Fibroblast of lung (primary cell): ENCODE measurements around the gene GOLGA7B. TPM values are rescaled to one million over a fixed set of nuclear protein-coding genes. Genes with fewer than 3 reads are reported as not detected.

Experiments used
- DNase-seq, 2 donors: peaks; one replicate each; pipeline versions ENCODE4 v3.0.0 to v3.0.0-alpha.2; 2010; ENCODE audit warnings: low read depth in 2 of 2
- H2AFZ ChIP-seq: 2 replicates; pipeline ENCODE4 v1.5.1; 2012; ENCODE audit warnings: low read length, control low read depth, inconsistent platforms
- H3K27ac ChIP-seq: 2 replicates; pipeline ENCODE4 v1.5.1; 2011; ENCODE audit warnings: low read length, control low read depth; ENCODE audit not compliant: insufficient read depth
- H3K27me3 ChIP-seq: 2 replicates; pipeline ENCODE4 v1.5.1; 2011; ENCODE audit warnings: mild to moderate bottlenecking, low read length; ENCODE audit not compliant: control insufficient read depth, insufficient read depth
- H3K36me3 ChIP-seq: 2 replicates; pipeline ENCODE4 v1.5.1; 2011; ENCODE audit warnings: low read length; ENCODE audit not compliant: control insufficient read depth, insufficient read depth
- H3K4me1 ChIP-seq: 2 replicates; pipeline ENCODE4 v1.5.1; 2011; ENCODE audit warnings: low read length; ENCODE audit not compliant: control insufficient read depth, insufficient read depth; ENCODE audit errors: extremely low read depth
- H3K4me2 ChIP-seq: 2 replicates; pipeline ENCODE4 v1.5.1; 2011; ENCODE audit warnings: low read length, control low read depth; ENCODE audit not compliant: insufficient read depth; ENCODE audit errors: extremely low read depth
- H3K4me3 ChIP-seq, 4 experiments: fragments of 200-600 bp in 1 of 4; sonication (generic) in 1 of 4; replicated peaks in 1 of 4; 2 replicates each; pipeline ENCODE4 v1.5.1; 2011 to 2016; ENCODE audit warnings: low read length in 4 of 4, low read depth in 3 of 4, mild to moderate bottlenecking in 3 of 4, control low read depth in 2 of 4, inconsistent platforms in 1 of 4, mixed read lengths in 1 of 4; ENCODE audit not compliant: insufficient read depth in 1 of 4; ENCODE audit errors: control extremely low read depth in 1 of 4
- H3K79me2 ChIP-seq: 2 replicates; pipeline ENCODE4 v1.5.1; 2012; ENCODE audit warnings: mild to moderate bottlenecking, low read length, inconsistent platforms; ENCODE audit not compliant: control insufficient read depth, insufficient read depth
- H3K9ac ChIP-seq: 2 replicates; pipeline ENCODE4 v1.5.1; 2011; ENCODE audit warnings: mild to moderate bottlenecking, low read length, control low read depth; ENCODE audit not compliant: insufficient read depth
- H3K9me3 ChIP-seq: 2 replicates; pipeline ENCODE4 v1.5.1; 2012; ENCODE audit warnings: low read depth, low read length; ENCODE audit not compliant: control insufficient read depth, insufficient read depth
- H4K20me1 ChIP-seq: 2 replicates; pipeline ENCODE4 v1.5.1; 2011; ENCODE audit warnings: low read length; ENCODE audit not compliant: control insufficient read depth, insufficient read depth; ENCODE audit errors: extremely low read depth
- EZH2 ChIP-seq: IDR thresholded peaks from 2 replicates; pipeline ENCODE4 v1.5.1; 2012; ENCODE audit warnings: low read length, control low read depth, mild to moderate bottlenecking; ENCODE audit errors: missing control alignments
- polyA plus RNA-seq, 2 donors: library from polyadenylated mRNA; depleted of rRNA in 1 of 2; stranded (reverse) in 1 of 2; unstranded in 1 of 2; fragments of >200 nt; gene quantifications; 2 replicates each; pipeline ENCODE4 v1.2.1, GENCODE V29; 2011 to 2012; ENCODE audit warnings: missing spikeins in 1 of 2
- total RNA-seq: library from RNA; depleted of rRNA; stranded (reverse); fragments of >200 nt; gene quantifications from 2 replicates; pipeline ENCODE4 v1.2.1, GENCODE V29; 2014
- TF ChIP-seq, protein P1 (sequence below), 2 donors: IDR thresholded peaks in 1 of 2; conservative IDR thresholded peaks in 1 of 2; 1 replicate in 1 of 2; 2 replicates in 1 of 2; pipeline ENCODE4 v1.5.1; 2011 to 2012; ENCODE audit warnings: low read length in 2 of 2, control low read depth in 1 of 2, inconsistent platforms in 1 of 2, low read depth in 1 of 2, mild to moderate bottlenecking in 1 of 2

The GOLGA7B gene
- total and polyA plus RNA-seq, 2 donors (not counting 1 experiment from before 2014, with no cell fraction given) = under 0.01 TPM; not detected in 1

DNA sequence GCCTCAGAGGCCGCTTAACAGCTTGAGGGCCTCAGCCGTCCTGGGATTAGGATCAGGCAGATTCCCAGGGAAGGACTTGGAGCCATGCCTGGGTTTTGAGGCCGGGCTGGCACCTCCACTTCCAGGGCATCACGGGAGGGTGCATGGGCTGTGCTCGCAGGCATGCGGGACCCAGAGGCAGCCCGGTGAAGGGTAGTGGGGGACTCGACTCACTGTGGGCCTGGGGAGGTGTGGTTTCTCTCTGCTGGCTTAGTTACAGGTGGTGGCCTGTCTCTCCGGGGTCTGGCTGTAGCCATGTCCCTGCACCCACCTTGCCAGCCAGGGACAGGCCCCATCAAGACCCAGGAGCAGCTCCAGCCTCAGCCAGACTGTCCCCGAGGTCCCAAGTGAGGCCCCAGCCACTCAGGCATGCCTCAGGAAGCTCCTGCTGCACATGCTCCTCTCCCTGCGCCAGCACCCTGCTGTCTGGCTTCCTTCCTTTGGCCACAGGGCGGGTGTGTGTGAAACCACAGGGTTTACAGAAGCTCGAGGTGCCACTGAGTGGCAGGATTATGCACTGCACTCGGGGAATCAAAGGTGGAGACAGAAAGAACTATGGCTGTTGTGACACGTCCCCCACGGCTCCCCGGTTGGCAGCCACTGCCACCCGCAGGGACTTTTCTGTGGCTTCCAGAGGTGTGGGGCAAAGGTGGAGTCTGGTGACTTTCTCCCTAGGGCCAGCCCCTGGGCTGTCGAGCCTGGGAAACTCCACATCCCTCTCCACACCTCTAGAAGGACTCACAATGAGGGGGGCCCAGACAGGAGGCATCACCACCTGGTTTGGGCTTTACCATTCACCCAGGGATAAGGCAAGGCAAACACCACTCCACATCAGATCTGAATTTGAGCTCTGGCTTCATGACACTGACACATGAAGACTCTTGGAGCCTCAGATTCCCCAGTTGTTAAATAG is 19.7 kb downstream of the GOLGA7B start:
- no peaks in the 10 kb centered on the region for H3K36me3 ChIP-seq
- H3K4me3 ChIP-seq = no peak overlapping the region
- no peaks in the 10 kb centered on the region for H3K9me3 ChIP-seq
- H3K79me2 ChIP-seq = no peaks in the 10 kb centered on the region
- TF ChIP-seq, protein P1, sequence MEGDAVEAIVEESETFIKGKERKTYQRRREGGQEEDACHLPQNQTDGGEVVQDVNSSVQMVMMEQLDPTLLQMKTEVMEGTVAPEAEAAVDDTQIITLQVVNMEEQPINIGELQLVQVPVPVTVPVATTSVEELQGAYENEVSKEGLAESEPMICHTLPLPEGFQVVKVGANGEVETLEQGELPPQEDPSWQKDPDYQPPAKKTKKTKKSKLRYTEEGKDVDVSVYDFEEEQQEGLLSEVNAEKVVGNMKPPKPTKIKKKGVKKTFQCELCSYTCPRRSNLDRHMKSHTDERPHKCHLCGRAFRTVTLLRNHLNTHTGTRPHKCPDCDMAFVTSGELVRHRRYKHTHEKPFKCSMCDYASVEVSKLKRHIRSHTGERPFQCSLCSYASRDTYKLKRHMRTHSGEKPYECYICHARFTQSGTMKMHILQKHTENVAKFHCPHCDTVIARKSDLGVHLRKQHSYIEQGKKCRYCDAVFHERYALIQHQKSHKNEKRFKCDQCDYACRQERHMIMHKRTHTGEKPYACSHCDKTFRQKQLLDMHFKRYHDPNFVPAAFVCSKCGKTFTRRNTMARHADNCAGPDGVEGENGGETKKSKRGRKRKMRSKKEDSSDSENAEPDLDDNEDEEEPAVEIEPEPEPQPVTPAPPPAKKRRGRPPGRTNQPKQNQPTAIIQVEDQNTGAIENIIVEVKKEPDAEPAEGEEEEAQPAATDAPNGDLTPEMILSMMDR (conservative IDR thresholded peaks at IDR 0.05 in 1 of 2, IDR thresholded peaks at IDR 0.05 in 1 of 2; ENCODE audit: low read depth in 1 of 2, low read length in 2 of 2) = peak; percentile 68 to 69
- TF ChIP-seq EZH2 = no peak
- H3K9ac ChIP-seq = no peak overlapping the region
- H3K4me1 ChIP-seq = no peaks in the 10 kb centered on the region
- H3K27ac ChIP-seq = no peak overlapping the region
- no peak overlapping the region for H3K4me2 ChIP-seq
- H3K27me3 ChIP-seq = peaks cover 27% of the 10 kb centered on the region
- H4K20me1 ChIP-seq = no peaks in the 10 kb centered on the region
- DNase-seq = peak; percentile 67 to 82
- no peak overlapping the region for H2AFZ ChIP-seq

DNA sequence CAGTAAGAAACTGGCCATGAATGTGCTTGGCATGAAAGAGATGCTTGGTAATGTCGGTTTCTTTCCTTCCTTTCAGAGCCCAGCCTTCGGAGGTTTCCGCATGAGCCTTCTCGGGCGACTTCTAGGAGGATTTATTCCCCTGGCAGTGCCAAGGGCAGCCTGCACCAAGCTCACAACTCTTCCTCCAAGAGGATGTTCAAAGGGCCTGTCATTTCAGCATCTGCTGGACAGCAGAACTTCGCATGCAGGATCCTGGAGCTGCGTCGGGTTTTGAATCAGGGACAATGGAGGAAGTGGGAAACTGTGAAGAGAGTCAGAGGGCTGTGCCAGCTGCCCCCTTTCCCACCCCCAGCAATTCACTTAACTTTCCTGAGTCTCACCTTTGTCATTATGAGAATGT is 21.3 kb downstream of the GOLGA7B start:
- Histone ChIP-seq H3K4me1 (no peaks in the 10 kb centered on the region), H3K4me2 (no peak overlapping the region), H4K20me1 (no peaks in the 10 kb centered on the region), H2AFZ (no peak overlapping the region), H3K27ac (no peak overlapping the region), H3K27me3 (peaks cover 31% of the 10 kb centered on the region), H3K4me3 (no peak overlapping the region), H3K9me3 (no peaks in the 10 kb centered on the region), H3K79me2 (no peaks in the 10 kb centered on the region), H3K9ac (no peak overlapping the region), H3K36me3 (no peaks in the 10 kb centered on the region)
- TF ChIP-seq, protein P1 (conservative IDR thresholded peaks at IDR 0.05 in 1 of 2, IDR thresholded peaks at IDR 0.05 in 1 of 2; ENCODE audit: low read depth in 1 of 2, low read length in 2 of 2) = no peak
- DNase-seq = no peak

DNA sequence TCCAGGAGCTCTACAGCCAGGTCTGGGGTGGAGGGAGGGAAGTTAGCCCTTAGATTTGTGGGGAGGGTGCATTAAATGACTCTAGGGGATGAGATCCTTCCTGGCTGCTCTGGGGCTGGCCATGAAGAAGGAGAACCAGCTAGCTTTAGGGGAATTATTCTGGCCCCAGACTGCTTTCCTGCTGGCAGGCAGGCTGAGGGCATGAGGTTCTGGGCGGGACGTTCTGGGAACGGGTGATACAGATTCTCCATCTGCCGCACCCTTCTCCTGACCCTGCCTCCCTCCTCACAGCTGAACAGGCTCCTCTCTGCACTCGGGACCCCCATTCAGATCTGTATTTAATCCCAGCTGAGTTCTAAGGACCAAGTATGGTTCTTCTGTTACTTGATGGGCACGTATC is 23.9 kb downstream of the GOLGA7B start:
- H3K4me3 ChIP-seq = no peak overlapping the region
- H3K4me1 ChIP-seq = no peaks in the 10 kb centered on the region
- no peaks in the 10 kb centered on the region for H3K9me3 ChIP-seq
- H3K4me2 ChIP-seq = no peak overlapping the region
- no peaks in the 10 kb centered on the region for H3K36me3 ChIP-seq
- no peaks in the 10 kb centered on the region for H4K20me1 ChIP-seq
- DNase-seq = no peak
- H2AFZ ChIP-seq = no peak overlapping the region
- H3K79me2 ChIP-seq = no peaks in the 10 kb centered on the region
- no peak overlapping the region for H3K27ac ChIP-seq
- TF ChIP-seq, protein P1 (conservative IDR thresholded peaks at IDR 0.05 in 1 of 2, IDR thresholded peaks at IDR 0.05 in 1 of 2; ENCODE audit: low read depth in 1 of 2, low read length in 2 of 2) = no peak
- TF ChIP-seq EZH2 = no peak
- peaks cover 31% of the 10 kb centered on the region for H3K27me3 ChIP-seq
- no peak overlapping the region for H3K9ac ChIP-seq
